NCI-H526 treated with DMSO at 0.1 percent for 48 hours (cell line): ENCODE measurements around the gene PER1.

Experiments used
- DNase-seq: peaks from one replicate; lab custom pipeline; 2025; lab: John Stamatoyannopoulos, UW

The PER1 gene

GRCh38 chr17:8141741-8142140, 10.5 kb downstream of the PER1 start:
- no peak for DNase-seq

GRCh38 chr17:8141045-8141444, 11.2 kb downstream of the PER1 start:
- DNase-seq = no peak

GRCh38 chr17:8140065-8141029, 11.9 kb downstream of the PER1 start:
- DNase-seq = no peak

DNA sequence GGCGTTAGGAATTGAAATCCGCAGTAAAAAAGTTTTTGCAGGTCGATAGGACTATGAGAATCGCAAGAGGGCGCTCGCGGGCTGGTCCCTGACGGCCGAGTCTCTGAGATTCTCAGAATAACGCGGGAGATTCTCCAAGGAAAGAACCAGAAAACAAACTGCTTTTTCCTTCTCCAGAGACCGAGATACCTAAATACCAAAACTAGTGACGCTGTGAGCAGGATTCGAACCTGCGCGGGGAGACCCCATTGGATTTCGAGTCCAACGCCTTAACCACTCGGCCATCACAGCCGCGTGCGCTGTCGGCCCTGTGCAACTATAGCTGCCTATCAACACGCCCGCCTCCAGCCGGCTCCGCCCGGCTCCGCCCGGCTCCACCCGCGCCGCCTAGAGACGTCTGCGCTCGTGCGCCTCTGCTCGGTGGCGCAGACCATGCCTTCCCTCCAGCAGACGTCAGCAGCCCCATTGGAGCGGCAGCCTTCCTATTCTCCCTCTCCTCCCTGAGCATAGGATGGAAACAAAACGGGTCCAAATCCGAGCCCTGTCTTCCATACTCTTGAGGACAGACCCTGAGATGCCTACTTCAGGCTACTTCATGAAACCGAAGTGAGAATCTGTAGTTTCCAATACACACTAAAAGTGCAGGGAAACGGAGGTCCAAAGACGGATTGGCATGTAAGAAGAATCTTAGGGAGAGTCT, 13.4 kb downstream of the PER1 start:
- peak; percentile 95 for DNase-seq

GRCh38 chr17:8138374-8138671, 13.9 kb downstream of the PER1 start:
- no peak for DNase-seq

- no peak for DNase-seq
Observed at GRCh38 chr17:8137645-8138373, 14.4 kb downstream of the PER1 start.

DNA sequence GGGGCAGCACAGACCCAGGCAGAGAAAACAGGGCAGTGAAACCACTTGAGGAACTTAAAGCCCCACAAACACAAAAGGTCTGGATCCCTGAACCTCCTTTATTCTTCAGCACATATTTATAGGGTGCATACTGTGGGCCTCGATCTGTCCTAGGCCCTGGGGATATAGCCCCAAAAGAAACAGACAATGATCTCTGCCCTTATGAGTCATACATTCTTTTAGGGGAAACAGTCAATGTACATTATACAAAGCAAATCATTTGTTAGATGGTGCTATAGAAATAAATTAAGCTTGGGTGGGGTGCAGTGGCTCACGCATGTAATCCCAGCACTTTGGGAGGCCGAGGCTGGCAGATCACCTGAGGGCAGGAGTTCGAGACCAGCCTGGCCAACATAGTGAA, 18.3 kb downstream of the PER1 start:
- DNase-seq = no peak

DNA sequence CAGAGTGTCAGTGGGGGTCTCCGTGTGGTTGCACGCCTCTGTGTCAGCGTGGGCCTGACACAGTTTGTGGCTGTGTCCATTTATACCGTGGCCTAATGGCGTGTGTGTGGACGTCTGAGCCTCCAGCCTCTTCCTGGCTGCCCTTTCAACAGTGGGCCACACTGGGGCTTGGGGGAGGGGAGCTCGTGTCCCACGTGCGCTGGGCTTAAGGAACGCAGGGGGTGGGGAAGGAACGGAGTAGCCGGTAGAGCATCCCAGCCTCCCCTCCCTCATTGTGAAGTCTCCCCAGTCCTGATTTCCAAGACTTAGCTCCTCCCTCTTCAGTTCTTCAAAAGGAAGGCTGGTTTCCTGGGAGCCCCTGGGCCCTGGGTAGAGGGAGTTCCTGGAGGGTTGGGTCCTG, 18.8 kb downstream of the PER1 start:
- DNase-seq = no peak

- DNase-seq = no peak
Observed at GRCh38 chr17:8131844-8132441, 20.3 kb downstream of the PER1 start.

- no peak for DNase-seq
Observed at GRCh38 chr17:8128125-8128784, 23.9 kb downstream of the PER1 start.

DNA sequence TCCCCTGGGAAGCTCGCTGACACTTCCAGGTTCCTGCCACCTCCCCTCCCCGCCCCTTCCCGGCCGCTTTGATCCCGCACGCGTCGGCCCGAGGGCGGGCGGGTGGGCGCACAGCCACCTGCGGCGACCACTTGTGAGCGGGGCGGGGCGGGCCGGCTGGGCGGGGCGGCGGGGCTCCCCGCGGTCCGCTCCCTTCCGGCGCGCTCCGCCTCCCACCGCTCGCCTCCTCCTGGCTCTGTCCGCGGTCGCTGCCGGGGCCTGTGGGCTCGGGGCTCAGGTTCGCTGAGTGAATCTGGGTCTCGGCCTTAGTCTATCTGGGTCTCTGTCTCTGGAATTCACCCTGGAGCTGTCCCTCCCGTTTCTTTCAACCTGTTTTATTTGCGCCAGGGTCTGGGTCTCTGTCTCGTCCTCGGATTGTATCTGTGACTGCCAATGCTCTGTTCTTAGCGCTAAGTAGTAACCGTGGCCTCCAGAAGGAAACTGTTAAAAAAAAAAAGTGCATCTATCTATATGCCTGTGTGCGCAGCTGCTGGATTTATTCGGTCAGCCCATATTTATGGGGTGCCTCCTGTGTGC, 25.6 kb downstream of the PER1 start:
- peak; percentile 21 for DNase-seq

GRCh38 chr17:8125947-8126490, 26.2 kb downstream of the PER1 start:
- peak; percentile 51 for DNase-seq

DNA sequence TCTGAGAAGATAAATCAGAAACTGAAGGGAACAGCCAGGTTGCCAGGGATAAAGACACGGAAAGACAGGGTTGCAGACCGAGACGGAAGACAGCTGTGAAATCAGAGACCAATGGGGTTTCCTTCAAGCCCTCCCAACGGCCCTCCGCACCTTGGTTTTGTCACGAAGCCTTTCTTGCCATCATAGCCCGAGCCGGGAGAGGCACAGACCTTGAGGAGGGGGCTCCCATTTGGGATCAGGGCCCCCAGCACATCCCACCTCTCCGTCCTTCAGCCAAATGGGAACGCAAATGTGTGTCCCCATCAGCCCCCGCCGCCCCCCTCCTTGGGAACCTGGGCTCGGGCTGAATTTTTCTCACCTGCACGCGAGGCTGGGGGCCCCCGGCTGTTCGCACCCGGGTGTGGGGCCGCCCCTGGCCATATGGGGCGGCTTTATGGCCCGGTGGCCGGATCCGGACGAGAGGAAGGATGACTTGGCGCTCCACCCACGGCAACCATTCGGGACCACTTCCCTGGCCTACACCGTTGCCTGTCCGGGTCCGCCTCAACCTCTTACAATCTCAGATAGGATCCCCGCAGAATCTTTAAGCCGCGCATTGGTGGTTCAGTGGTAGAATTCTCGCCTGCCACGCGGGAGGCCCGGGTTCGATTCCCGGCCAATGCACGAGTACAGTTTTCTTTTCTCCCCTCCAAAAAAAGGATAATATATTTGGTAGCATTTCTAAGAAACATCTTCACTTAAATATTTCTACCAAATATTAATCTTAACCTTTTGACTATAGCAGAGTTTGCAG, 26.9 kb downstream of the PER1 start:
- no peak for DNase-seq

DNA sequence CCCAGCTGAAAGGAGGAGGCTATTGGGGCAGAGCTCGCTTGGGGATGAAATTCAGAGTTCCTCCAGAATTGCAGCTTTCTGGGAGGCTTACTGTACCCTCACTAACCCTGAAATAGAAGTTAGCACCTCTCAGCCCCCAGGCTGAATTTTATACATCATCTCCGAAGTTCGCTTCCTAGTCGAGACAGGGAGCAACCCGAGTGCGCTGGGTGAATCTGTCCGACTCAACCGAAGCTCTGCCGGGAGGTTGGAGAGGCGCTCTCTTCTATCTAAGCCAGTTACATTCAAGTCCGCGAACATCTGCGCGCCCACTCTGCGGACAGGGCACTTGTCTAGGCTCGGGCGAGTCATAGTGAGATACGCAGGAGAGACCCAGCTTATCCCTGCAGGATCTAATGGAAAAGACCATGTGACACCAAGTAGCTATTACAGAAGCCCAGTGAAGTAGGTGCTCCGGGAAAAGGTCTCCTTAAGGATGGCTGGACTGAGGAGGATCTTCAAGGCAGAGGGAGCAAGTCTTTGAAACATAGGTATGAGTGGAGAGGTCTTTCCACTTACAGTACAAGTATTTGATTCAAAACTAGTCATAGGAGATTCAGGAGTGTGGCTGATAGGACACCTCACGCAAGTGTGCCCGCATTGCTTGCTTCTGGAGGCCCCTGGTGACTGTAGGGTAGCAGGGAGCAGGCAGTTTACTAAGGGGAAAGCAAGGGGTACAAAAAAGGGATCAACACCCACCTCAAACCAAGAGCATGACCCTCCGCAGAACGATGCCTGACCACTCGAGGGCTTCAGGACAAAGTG, 27.7 kb downstream of the PER1 start:
- no peak for DNase-seq

GRCh38 chr17:8123695-8124349, 28.4 kb downstream of the PER1 start, which contains the start of gene HES7:
Gene HES7 (minus strand): TSS chr17:8124106. CDS start chr17:8124084, 22 bp downstream.
- DNase-seq = no peak

- no peak for DNase-seq
Observed at GRCh38 chr17:8122924-8123694, 29.1 kb downstream of the PER1 start.

- no peak for DNase-seq
Observed at GRCh38 chr17:8122422-8122923, 29.7 kb downstream of the PER1 start.
